GM18502 (cell line): ENCODE results near the gene FNTB.
"Not testable (repeated sequence)": the region's sequence is repeated elsewhere in the genome, so short reads cannot be mapped to it uniquely, and the experiment has no call there.

Experiments used
- ATAC-seq: cut with Tn5 transposase; IDR thresholded peaks from one replicate; pipeline ENCODE4 v1.9.1; 2021; ENCODE audit warnings: mild to moderate bottlenecking; ENCODE audit not compliant: unreplicated experiment, poor library complexity

FNTB gene

GRCh38 chr14:65010211-65010931 lies 23.7 kb downstream of the FNTB start:
- ATAC-seq = no peak

- no peak for ATAC-seq
Observed at GRCh38 chr14:65011538-65011937, 24.8 kb downstream of the FNTB start.

- no peak for ATAC-seq
Observed at GRCh38 chr14:65012353-65012752, 25.7 kb downstream of the FNTB start.

- ATAC-seq = no peak
Observed at GRCh38 chr14:65015391-65015790, 28.7 kb downstream of the FNTB start.

- no peak for ATAC-seq
Observed at GRCh38 chr14:65016471-65016870, 29.8 kb downstream of the FNTB start.

- ATAC-seq = peak; percentile 76
Observed at GRCh38 chr14:65019944-65020566, 33.4 kb downstream of the FNTB start.

- ATAC-seq = no peak
Observed at GRCh38 chr14:65024957-65025356, 38.3 kb downstream of the FNTB start.

GRCh38 chr14:65025818-65026217 lies 39.1 kb downstream of the FNTB start:
- ATAC-seq = no peak

- no peak for ATAC-seq
Observed at GRCh38 chr14:65026526-65026925, 39.8 kb downstream of the FNTB start.

- ATAC-seq = no peak
Observed at GRCh38 chr14:65027127-65027799, 40.6 kb downstream of the FNTB start.

GRCh38 chr14:65028937-65029336 lies 42.2 kb downstream of the FNTB start:
- ATAC-seq = no peak

- ATAC-seq = not testable (repeated sequence)
Observed at GRCh38 chr14:65031321-65031720, 44.6 kb downstream of the FNTB start.

- ATAC-seq = no peak
Observed at GRCh38 chr14:65032319-65032718, 45.6 kb downstream of the FNTB start.

GRCh38 chr14:65033181-65033580 lies 46.5 kb downstream of the FNTB start:
- no peak for ATAC-seq

GRCh38 chr14:65034021-65034420 lies 47.3 kb downstream of the FNTB start:
- no peak for ATAC-seq

- ATAC-seq = no peak
Observed at GRCh38 chr14:65035049-65035448, 48.4 kb downstream of the FNTB start.

- ATAC-seq = no peak
Observed at GRCh38 chr14:65038966-65039365, 52.3 kb downstream of the FNTB start.

- ATAC-seq = no peak
Observed at GRCh38 chr14:65040666-65041433, 54.2 kb downstream of the FNTB start.

- ATAC-seq = no peak
Observed at GRCh38 chr14:65041434-65041915, 54.8 kb downstream of the FNTB start.

- ATAC-seq = no peak
Observed at GRCh38 chr14:65042296-65042695, 55.6 kb downstream of the FNTB start.
